HG03457 (cell line): ENCODE measurements around the gene SREBF2.

Experiments
- ATAC-seq: cut with Tn5 transposase; IDR thresholded peaks from one replicate; pipeline ENCODE4 v1.9.1; 2021; ENCODE audit warnings: moderate number of reproducible peaks; ENCODE audit not compliant: unreplicated experiment

SREBF2 gene

DNA sequence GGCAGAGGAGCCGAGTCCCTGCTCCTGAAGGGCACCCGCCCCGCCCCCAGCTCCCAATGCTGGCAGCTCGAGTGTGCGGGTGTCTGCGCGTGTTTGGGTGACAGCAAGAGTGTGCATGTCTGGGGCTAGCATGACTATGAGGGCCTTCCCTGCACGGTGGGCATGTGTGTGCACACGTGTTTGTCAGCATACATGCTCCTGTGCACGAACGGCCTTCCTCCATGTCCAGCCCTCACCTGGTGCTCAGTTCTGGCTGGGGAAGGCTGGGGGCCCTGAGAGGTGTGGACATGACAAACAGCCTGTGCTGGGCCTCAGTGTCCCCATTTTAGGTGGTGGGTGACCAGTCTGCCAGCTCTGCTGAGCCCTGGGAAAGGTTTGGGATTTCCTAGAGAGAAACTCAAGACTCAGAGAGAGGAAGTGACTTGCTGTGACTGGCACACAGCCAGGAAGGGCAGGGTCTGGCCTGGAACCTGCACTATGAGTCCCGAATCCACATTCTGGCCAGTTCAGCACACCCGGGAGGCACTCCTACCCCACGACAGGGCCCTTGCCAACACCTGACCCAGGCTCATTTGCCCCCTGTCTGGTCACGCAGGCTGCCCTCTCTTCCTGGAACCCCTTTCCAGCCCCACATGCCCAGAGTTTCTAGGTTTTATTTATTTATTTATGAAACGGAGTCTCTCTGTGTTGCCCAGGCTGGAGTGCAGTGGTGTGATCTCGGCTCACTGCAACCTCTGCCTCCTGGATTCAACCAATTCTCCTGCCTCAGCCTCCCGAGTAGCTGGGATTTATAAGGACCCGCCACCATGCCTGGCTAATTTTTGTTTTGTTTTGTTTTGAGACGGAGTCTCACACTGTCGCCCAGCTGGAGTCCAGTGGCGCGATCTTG lies 85.2 kb downstream of the SREBF2 start:
- no peak for ATAC-seq

DNA sequence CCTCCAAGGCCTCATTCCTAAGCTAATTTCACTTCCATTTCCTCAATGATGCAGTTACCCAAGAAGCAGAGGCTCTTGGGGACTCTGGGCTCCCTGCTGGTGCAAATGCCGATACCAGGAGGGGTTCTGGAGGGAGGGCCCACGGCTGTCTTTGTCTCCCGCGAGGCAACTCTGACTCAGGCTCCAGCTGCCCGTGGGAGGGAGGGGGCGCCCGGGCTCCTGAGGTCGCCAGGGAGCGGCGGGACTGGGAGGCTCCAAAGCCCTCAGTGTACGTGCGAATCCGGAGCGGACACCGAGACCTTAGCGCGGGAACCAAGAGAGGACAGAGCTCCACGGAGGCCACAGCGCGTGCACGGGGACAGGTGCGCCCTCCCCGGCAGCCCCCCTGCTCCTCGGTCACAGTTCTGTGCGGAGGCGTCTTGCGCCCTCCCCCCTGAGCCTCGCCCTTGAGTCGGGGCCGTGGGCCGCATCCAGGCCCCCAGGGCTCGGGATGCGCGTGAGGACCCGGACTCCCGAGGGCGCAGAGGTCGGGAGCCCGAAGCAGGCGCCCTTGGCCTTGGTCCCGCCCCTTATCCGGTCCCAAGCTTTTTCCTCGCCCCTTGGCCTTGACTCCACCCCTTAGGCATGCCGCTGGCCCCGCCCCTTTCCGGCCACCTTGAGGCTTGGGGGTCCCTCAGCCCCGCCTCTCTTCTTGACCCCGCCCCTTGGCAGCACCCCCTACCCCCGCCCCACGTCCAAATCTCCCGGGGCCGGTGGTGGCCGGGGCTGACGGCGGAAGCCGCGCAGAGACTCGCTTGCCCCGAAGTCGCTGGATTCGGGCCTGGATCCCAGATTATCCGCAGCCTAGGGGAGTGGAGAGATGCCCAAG lies 86.7 kb downstream of the SREBF2 start:
- ATAC-seq, result no peak

DNA sequence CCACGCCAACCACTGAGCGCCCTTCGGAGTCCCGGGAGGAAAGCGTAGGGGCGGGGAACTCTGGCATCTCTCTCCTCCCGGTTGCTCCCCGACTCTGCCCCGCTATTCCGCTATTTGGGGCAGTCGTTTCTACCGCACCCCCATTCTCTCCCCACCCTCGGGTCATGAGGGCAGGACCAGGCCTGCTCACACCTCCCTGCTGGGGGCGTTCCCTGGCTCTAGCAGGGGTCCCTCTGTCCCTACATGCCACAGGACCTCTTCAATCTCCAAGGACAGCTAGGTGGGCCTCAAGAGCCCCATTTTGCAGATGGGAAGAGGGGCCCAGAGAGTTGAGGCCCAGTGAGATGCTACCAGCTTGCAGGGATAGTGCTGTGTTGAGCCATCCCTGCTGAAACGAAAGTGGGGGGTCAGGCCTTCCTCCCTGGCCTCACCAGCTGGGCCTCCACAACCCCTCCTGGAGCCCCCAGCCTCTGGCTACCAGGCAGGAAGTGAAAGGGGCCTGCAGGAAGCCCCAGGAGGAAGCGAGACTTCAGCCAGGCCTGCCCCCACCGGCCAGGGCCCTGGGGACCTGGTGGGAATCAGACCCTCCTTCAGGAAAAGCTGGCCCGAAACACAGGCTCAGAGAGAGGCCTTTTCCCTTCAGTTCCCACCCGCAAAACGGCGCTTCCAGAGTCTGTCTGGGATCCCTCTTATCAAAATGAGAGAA lies 87.5 kb downstream of the SREBF2 start:
- ATAC-seq, result no peak

DNA sequence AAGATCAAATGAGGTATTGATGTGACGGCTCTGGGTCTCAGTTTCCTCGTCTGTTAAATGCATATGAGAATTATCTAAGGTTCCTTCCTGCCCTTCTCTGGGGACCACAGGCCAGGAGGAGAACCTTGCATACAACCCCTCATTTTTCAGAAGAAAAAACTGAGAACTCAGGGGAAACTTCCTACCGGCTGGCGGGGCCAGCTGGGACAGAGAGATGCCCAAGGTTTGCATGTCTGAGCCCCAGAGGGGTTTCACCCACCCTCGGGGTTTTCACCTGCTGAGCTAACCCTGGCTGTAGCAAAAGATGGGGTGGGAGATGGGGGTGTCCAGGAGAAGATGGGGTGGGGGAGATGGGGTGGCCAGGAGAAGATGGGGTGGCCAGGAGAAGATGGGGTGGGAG lies 89.4 kb downstream of the SREBF2 start:
- ATAC-seq, result no peak

DNA sequence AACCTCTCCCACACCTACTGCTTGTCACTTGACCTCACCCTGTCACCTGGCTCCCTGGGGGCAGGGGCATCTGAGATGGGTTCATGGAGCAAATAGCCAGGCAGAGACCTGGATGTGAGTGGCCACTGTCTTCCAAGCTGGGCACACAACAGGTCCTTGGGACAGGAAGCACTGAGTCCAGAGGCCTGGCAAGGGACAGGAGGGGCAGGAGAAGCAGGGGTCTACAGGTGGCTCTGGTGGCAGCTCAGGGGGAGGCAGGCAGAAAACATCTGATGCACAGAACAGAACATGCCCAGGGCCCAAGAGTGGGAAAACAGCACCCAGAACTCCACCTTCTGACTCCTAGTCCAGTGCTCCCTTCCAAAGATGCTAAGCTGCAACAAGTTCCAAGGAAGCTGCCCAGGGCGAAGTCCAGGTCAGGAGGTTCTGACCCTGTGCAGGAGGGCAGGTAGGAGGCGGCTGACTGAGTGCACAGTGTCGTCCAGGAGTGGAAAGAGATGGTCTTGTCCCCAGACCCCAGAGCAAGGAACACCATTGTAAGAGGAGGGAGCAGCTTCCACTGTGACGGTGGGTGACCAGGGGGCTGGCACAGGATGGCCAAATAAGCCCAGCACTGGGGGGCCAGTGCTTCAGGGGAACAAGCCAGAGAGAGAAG lies 90.2 kb downstream of the SREBF2 start:
- ATAC-seq, result no peak

DNA sequence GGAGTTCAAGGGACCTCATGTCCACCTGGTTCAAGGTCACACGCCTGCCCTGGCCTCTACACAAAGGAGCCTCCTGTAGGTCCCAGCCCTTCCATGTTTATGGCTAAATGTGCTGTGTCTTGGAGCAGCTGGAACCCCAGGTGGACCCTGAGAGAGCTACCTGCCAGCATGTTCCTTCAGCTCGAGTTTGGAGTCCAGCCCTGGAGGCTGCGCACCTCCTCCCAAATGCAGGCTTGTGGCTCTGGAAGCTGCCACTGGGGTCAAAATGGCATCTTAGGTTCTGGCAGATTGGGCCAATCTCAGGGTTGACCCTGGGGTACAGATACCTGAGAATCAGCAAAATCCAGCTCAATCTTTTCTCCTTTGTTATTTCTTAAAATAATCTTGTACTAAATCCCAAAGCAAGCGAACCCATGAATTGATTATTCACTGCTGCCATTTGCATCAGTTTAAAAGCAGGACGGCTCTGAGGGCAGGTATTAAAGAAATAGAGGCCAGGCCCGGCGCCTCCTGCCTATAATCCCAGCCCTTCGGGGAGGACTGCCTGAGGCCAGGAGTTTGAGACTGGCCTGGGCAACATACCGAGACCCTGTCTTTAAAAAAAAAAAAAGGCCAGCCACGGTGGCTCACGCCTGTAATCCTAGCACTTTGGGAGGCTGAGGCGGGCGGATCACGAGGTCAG lies 90.8 kb downstream of the SREBF2 start:
- ATAC-seq, result no peak

DNA sequence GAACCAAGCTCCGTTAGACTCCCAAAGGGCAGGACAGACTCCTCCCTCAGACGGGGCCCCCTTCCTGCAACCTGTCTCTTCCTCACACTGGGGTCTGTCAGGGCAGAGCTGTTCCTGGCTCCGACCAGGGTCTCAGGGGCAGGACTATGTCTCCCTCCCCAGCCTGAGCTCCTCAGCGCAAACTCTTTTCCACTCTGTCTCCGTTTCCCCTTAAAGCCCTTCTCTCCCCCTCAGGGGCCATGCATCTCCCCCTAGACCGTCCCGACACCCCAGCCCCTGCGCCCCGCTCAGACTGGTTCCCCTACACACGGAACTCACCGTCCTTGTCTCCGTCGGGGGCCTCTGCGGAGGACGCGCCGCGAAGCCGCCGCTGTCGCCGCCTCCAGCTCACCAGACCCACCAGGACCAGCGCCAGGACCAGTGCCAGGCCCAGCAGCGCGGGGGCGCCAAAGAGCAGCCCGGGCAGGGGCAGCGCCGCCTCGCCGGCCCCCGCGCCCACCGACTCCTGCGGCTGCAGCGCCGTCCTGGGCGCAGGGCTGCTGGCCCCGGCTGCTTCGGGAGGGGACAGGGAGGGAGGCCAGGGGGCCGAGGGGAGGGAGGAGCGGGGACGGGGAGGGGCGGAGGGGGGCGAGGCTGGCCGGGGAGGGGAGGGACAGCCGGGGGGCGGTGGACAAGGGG lies 93.0 kb downstream of the SREBF2 start:
- ATAC-seq, result no peak

DNA sequence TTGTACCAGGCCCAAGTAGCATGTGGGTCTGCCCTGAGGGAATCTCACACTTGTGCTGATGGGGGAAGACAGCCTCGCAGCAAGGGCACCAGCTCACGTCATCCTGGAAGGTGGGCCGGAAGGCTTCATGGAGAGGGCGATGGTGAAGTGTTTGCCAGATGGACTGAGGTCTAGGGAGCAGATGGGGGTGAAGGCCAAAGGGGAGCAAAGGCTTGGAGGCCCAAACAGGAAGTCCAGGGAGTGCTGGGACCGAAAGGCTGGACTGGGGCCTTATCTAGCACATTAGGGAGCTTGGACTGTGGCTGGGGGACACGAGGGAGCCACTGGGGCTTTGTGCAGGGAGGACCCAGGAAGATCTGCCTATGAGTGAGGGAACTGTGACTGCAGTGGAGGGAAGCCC lies 94.9 kb downstream of the SREBF2 start:
- ATAC-seq, result no peak

DNA sequence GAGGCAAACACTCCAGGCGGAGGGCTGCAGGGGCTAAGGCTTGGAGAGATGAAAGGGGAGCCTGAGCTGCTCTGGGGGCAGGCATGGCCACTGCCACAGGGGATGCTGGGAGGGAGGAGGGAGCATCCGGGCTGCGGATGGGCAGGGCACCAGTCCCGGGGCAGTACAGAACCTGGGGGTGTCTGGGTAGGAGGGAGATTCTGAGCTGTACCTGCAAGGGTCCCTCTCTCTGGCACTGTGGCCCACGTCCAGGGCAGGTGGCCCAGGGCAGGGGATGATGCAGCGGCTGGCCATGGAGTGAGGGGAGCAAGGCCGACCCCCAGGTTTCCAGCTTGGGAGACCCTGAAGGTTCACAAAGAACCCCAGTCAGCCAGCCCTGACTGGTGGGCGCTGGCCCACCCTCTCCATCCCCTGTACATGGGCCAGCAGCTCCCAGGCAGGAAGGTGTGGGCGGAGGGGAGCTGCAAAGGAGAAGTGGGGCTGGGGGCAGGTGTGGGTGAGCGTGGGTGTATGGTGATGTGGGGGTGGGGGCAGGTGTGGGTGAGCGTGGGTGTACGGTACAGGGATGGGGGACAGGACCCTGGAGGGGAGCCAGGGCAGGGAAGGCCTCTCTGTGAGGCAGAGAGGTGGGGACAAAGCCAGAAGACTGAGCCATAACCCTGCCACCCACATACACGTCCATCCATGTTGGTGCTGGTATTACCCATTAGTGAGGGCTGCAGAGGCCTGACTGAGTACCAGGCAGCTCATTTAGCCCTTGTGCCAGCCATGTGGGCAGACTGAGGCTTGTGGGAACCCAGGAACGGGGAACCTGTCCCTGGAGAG lies 95.9 kb downstream of the SREBF2 start:
- ATAC-seq, result no peak

DNA sequence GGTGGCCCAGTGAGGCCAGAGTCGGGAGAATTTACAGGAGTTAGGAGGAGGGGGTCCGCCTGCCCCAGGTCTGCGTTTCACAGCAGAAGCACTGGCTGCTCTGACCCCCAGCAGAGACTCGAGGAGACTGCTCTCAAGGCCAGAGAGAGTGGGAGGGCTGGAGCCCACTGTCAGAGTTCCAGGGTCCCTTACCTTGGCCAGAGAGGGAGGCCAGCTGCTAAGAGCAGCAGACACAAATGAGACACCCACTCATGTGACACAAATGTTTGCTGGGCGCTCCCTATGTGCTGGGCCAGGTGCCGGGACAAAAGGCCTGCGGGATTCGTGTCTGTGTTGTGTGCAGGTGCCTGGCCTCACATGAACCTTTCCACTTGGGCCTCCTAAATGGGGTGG lies 96.5 kb downstream of the SREBF2 start:
- ATAC-seq, result no peak

DNA sequence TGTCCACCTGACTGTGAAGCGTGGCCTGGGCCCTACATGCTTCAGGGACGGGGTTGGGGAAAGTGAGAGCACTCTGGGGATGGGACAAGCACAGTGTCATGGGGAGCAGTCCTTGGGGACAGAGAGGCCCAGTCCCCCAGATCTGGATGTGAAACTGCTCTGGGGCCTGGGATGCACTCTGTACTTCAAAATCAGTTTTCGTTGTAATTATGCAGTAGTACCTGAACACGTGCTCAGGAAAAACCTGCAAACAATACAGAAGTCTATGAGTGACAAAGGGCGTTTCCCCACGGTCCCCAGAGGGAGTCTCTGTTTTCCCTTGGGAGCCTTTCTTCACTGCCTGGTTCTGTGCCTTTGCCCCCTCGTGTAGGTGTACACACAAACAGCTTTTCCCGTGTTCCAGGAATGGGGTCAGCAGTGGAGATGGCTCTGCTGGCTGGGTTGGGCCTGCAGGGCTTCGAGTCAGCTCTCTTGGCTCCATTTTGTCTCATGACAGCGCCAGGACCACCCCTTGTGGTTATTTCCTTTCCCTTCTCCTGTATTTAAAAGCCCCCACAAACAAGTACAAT lies 98.9 kb downstream of the SREBF2 start:
- no peak for ATAC-seq

DNA sequence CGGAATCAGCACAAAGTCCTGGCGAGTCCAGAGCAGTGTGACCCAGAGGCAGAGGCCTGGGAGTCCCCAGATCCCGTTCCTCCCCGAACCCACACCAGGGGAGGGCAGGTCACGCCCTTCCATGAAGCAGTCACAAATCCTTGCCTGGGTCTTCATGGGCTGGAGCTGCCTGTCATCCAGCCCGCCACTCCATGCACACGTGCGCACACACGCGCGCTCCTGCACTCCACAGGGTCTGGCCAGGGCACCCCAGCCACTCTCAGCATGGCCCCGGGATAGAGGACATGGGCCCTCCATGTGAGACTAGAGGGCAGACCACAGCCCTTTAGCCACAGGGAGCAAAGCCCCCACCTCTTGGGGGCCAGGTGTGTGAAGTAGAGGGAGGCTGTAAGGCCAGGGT lies 99.4 kb downstream of the SREBF2 start:
- ATAC-seq, result no peak

DNA sequence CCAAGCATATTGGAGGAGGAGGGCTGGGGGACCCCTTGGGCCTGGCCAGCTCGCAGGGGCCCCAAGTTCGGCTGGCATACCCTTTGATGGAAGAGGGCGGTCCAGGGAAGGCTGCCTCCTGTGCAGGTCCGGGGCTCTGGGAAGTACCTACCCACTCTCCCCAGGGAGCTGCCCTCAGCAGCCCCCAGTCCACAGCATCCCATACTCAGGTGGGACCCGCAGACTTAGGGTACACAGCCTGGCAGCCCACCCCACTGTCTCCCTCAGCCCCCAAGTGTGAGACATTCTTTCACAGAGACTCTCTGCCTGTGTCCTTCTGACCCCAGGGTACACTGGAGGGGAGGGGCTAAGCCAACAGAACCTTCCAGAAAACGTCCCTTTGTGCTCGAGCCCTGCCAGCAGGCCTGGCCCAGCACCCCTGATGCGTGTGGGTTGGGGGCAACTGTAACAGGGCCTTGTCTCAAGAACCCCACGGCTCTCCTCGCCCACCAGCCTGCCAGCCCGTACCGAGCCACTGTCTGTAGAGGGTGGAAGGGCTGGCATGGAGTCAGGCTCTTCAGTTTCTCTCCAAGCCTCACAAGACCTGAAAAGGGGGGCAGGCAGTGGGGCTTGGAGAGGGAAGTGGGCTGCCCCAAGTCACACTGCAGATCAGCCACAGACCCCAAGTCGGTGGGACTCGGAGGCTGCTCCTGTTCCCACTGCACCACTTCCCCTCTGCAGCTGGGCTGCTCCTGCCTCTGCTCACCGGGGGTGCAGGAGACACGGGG lies 100.7 kb downstream of the SREBF2 start:
- no peak for ATAC-seq

DNA sequence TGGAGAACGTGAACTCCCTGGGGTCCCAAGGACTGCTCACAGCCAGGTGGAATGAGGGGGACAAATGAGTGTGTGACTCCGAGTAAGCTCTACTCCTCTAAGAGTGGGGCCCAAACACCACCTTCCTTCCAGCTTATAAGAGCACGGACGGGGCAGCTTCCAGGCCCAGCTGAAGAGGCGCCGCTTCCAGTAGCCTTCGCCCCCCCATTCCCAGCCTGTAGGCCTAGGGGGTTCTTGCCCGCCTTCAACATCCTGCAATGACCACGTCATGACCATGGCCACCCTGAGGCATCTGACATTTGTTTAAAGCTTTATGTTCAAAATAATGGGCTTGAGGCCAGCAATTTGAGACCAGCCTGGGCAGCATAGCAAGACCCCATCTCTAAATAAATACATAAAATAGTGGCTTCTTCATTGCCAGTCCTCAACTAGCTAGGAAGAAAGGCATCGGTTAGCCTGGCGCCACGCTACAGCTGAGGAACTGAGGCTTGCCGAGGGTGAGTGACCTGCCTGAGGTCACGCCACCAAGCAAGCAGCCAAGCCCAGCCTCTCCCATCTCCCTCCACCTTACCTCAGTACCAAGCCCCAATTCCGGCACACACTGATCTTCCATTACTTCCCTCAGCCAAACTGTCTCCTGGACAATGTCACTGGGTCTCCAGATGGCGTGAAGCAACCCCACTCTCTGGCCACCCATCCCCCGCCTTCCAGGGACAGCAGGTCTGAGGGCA lies 101.5 kb downstream of the SREBF2 start:
- no peak for ATAC-seq

DNA sequence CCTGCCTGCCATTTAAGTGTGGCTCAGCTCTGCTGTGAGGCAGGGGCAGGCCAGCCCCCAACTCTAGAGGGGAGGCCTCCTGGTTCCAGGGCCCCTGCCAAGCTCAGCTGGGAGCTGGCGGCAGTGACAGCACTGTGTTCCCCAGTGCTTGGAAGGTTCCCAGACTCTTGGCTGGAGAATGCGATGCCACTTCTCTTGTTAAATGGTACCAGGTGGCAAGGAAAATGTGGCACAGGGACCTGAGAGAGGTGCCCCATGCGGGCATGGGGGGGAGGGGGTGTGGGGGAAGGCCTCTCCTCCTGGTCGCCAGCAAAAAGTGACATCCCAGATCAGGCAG lies 102.1 kb downstream of the SREBF2 start:
- ATAC-seq, result no peak

DNA sequence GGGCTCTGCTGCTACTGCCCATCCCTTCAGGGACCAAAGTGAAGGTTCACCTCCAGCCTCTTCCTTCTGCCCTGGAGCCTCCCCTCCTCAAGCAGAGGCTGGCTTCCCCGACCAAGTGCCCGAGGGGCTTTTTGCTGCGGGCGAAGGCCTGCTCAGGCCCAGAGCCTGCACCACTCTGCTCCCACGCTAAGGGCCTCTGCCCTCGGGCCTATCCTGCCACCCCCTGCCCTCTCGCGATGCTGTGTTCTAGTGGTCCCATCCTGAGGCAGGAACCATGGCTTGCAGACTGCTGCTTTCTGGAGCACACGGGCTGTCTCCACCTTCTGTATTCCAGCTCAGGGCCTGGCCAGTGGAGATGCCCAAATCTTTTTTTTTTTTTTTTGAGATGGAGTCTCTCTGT lies 102.6 kb downstream of the SREBF2 start:
- no peak for ATAC-seq

DNA sequence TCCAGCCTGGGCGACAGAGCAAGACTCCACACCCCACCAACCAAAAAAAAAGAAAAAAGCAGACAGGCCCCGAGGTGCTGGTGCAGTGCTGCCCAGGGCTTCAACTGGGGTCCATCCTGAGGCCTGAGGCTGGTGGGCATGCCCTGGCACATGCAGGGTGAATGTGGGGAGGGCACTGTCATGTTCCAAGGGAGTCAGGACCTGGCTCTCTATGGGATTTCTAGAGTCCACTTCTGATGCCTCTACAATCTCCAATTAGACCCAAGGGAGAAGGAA lies 103.9 kb downstream of the SREBF2 start:
- ATAC-seq, result no peak
